GM18502 (cell line): ENCODE measurements around the gene P2RY8.

Experiments used
- ATAC-seq: cut with Tn5 transposase; IDR thresholded peaks from one replicate; pipeline ENCODE4 v1.9.1; 2021; ENCODE audit warnings: mild to moderate bottlenecking; ENCODE audit not compliant: unreplicated experiment, poor library complexity

The P2RY8 gene

DNA sequence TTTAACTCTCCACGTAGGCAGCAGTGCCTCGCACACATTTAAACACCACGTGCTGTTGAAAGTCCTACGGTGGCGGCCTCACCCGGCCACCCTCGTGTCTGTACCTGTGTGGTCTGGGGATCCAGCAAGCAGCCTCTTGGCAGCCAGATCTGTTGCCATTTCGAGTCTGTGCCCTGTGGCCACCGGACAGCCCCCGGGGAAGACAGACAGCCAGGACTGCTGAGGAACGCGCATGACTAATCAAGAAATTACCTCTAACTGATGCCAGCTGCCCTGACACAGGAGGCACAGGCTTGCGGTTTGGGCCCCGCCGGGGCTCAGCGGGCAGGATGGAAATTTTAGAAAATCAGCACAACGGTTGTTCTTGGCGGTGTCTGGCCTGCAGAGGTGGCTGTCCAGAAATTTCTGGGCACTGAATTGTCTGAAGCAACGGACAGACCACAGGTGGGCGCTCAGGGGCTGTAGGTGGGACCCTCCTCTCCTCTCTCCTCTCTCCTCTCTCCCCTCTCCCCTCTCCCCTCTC lies 68.7 kb downstream of the P2RY8 start:
- ATAC-seq: peak; percentile 58

DNA sequence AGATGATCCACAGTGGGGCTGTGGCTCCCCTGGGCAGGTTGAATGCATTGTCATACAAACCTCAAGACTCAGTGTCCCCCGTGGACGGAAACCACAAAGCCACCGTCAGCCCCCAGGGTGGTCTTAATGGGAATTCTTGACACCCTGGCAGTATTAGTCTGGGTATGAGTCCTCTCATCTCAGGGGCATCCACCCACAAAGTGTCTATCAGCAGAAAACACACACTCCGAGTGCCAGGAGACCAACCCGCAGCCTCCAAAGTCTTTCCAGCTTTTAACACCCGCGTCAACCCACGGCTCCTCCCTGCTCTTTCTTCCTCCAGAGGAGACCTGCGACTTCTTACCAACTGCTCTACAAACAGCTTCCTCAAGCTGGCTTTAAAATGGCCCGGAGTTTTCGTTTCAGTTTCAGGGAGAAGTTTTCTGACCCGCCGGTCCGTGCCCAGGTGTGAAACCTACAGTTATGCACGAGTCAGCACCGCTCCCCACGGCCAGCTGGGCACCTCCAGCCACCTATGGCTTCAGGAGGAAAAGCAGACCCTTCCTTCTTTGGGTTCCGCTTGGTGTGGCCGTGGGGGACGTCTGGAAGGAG lies 69.9 kb downstream of the P2RY8 start:
- ATAC-seq: peak; percentile 48

GRCh38 chrX:1466232-1466661 lies 70.7 kb downstream of the P2RY8 start:
- ATAC-seq: no peak

- ATAC-seq: no peak
Observed at GRCh38 chrX:1465286-1466231, 71.4 kb downstream of the P2RY8 start.

- no peak for ATAC-seq
Observed at GRCh38 chrX:1464971-1465285, 72.1 kb downstream of the P2RY8 start.

DNA sequence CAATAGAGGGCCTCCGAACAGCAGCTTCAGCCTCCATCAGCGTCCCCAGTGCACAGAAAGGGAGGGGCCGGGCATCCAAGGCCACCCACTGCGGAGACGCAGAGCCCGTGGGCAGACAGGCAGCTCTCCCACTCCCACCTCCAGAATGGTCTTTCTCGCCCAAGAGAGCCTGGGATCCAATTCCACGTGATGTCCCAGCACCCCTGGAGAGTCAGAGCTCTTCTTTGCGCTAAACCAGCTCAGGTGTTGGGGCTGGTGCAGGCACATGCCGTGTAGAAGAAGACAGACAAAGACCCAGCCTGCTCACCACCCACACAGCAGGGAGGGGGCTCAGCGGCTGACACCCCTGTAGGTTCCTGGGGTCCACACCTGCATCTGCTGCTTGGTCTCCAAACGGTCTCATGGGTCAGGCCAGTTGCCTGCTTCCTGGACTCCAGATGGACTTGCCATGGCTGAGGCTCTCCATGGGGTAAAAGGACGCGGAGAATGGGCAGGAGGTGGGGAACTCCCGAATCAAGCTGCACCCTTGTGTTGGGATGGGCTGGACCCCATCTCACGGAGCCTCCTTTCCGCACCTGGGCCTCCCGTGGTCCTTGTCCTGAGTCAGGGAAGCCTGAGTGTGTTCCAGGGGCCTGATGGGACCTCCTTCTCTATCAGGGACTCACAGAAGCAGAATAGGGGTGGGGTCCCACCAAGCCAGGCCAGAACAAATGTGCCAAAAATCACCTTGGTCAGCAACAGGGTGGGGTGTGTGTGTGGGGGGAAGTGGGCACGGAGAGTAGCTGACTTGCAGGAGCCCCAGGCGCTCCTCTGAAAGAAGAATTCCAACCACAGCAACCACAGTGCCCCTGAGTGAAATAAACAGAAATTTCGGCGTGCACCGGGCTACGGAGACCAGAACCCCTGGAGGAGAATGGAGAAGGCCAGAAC lies 72.7 kb downstream of the P2RY8 start:
- ATAC-seq: no peak

DNA sequence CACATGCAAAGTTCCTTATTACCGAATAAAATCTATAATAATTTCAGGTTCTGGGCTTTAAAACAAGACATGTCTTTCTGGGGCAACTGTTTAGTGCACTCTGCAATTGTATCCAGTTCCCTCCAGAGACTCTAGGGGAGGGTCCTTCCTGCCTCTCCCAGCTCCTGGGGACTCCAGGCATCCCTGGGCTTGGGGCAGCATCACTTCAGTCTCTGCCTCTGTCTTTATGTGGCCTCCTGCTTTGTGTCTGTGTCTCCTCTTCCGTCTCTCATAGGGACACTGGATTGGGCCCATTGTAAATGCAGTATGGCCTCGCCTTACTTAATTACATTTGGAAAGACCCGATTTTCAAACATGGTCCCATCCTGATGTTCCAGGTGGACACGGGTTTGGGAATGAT lies 73.4 kb downstream of the P2RY8 start:
- no peak for ATAC-seq

- ATAC-seq: no peak
Observed at GRCh38 chrX:1462596-1463251, 74.3 kb downstream of the P2RY8 start.

DNA sequence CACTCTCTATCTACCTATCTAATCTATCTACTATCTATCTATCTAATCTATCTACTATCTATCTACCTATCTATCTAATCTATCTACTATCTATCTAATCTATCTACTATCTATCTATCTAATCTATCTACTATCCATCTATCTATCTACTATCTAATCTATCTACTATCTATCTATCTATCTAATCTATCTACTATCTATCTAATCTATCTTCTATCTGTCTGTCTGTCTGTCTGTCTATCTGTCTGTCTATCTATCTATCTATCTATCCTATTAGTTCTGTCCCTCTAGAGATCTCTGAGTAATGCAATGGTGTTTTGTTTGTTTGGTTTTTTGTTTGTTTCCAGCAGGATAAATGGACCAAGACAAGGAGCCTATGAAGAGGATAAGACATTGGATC lies 74.9 kb downstream of the P2RY8 start:
- no peak for ATAC-seq

DNA sequence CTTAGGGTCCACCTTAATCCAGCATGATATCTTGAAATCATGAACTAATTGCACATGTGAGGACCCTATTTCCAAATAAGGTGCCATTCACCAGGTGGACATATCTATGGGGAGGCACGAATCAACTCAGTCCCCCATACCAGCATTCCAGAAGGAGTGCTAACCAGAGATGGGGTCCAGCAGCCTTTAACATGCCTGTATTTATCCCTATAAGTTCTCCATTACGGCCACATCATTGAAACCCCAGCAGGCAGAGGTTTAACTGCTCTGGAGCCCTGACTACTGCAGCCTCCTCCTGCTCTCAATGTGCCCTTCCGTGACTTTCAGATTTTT lies 81.1 kb downstream of the P2RY8 start:
- ATAC-seq: no peak

GRCh38 chrX:1453951-1454785 lies 82.8 kb downstream of the P2RY8 start:
- peak; percentile 49 for ATAC-seq

DNA sequence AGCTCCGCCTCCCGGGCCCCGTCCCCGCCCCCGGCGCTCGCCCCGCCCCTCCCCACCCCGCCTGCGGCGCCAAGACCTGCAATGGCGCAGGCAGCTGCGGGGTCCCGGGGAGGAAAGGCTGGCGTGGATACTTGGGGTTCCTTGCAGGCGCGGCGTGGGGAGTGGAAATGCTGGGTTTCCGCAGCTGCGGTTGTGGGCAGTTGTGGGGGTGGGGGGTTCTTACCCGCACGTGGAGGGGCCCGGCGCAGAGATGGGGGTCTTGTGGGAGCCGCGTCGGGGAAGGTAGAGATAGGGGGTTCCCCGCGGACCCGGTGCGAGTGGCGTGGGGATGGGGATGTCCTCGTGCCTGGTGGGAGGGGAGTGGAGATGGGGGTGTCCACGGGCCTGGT lies 83.6 kb downstream of the P2RY8 start:
- ATAC-seq: peak; percentile 15

- ATAC-seq: peak; percentile 75
Observed at GRCh38 chrX:1452516-1453394, 84.2 kb downstream of the P2RY8 start, which contains the start of gene ASMTL. Gene ASMTL, minus strand, starts transcription at chrX:1452909. Its CDS starts 69 bp downstream, at chrX:1452840.

DNA sequence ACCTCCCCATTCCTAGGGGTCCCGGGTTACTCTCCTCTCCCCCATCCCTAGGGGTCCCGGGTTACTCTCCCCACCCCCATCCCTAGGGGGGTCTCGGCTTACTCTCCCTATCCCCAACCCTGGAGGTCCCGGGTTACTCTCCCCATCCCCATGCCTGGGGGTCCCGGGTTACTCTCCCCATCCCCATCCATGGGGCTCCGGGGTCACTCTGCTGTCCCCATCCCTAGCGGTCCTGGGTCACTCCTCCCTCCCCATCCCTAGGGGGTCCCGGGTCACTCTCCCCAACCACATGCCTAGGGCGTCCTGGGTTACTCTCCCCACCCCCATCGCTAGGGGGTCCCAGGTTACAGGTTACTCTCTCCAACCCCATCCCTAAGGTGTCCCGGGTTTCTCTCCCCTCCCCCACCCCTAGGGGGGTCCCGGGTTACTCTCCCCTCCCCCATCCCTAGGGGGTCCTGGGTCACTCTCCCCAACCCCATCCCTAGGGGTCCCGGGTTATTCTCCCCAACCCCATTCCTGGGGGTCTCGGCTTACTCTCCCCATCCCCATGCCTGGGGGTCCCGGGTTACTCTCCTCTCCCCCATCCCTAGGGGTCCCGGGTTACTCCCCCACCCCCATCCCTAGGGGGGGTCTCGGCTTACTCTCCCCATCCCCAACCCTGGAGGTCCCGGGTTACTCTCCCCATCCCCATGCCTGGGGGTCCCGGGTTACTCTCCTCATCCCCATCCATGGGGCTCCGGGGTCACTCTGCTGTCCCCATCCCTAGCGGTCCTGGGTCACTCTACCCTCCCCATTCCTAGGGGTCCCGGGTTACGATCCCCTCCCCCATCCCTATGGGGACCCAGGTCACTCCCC lies 85.1 kb downstream of the P2RY8 start:
- ATAC-seq: no peak

DNA sequence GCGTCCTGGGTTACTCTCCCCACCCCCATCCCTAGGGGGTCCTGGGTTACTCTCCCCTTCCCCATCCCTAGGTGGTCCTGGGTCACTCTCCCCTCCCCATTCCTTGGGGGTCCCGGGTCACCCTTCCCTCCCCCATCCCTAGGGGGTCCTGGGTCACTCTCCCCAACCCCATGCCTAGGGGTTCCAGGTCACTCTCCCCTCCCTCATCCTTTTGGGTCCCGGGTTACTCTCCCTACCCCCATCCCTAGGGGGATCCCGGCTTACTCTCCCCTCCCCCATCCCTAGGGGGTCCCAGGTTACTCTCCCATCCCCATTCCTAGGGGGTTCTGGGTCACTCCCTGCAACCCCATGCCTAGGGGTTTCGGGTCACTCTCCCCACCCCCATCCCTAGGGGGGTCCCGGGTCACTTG lies 85.7 kb downstream of the P2RY8 start:
- ATAC-seq: no peak

DNA sequence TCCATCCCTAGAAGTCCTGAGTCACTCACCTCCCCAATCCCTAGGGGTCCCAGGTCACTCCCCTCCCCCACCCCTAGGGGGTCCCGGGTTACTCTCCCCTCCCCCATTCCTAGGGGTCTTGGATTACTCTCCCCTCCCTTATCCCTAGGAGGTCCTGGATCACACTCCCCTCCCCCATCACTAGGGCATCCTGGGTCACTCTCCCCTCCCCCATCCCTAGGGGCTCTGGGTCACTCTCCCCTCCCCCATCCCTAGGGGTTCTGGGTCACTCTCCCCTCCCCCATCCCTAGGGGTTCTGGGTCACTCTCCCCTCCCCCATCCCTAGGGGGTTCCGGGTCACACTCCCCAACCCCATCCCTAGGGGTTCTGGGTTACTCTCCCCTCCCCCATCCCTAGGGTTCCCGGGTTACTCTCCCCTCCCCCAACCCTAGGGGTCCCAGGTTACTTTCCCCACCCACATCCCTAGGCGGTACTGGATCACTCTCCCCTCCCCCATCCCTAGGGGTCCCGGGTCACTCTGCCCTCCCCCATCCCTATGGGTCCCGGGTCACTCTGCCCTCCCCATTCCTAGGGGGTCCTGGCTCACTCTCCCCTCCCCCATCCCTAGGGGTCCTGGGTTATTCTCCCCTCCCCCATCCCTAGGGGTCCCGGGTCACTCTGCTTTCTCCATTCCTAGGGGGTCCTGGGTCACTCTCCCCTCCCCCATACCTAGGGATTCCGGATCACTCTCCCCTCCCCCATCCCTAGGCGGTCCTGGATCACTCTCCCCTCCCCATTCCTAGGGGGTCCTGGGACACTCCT lies 86.4 kb downstream of the P2RY8 start:
- no peak for ATAC-seq

DNA sequence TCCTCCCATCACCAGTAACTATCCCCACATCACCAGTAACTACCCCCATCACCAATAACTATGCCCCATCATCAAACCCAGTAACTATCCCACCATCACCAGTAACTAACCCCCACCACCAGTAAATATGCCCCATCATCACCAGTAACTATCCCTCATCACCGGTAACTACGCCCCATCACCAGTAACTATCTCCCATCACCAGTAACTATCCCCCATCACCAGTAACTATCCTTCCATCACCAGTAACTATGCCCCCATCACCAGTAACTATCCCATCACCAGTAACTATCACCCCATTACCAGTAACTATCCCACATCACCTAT lies 87.2 kb downstream of the P2RY8 start:
- no peak for ATAC-seq
